Effector memory CD8-positive, alpha-beta T cell (primary cell): Measurements from ENCODE around the gene DPP6.

ENCODE experiments used
- ATAC-seq: fragments of 150-1000 bp; cut with Tn5 transposase; replicated peaks from 2 replicates; pipeline ENCODE4 v1.10.0; 2021; ENCODE audit warnings: mild to moderate bottlenecking, moderate library complexity
- DNase-seq, 3 experiments: peaks; one replicate each; pipeline ENCODE4 v3.0.0; 2021
- H3K27ac Mint-ChIP-seq, 2 donors: one replicate each; pipeline ENCODE4 v1.8.0; 2022; ENCODE audit warnings: mild to moderate bottlenecking in 2 of 2, mixed read lengths in 2 of 2, moderate library complexity in 2 of 2
- H3K27me3 Mint-ChIP-seq, 2 donors: one replicate each; pipeline ENCODE4 v1.8.0; 2022; ENCODE audit warnings: mixed read lengths in 2 of 2
- H3K36me3 Mint-ChIP-seq: one replicate; pipeline ENCODE4 v1.8.0; 2022; ENCODE audit warnings: mild to moderate bottlenecking, moderate library complexity, mixed read lengths; ENCODE audit not compliant: insufficient read depth
- H3K4me1 Mint-ChIP-seq, 2 donors: one replicate each; pipeline ENCODE4 v1.8.0; 2022; ENCODE audit warnings: low read depth in 2 of 2, mixed read lengths in 2 of 2
- H3K4me3 Mint-ChIP-seq, 2 donors: one replicate each; pipeline ENCODE4 v1.8.0; 2022; ENCODE audit warnings: mild to moderate bottlenecking in 2 of 2, mixed read lengths in 2 of 2, moderate library complexity in 2 of 2
- H3K9me3 Mint-ChIP-seq, 2 donors: one replicate each; pipeline ENCODE4 v1.8.0; 2022; ENCODE audit warnings: mixed read lengths in 2 of 2

The DPP6 gene

DNA sequence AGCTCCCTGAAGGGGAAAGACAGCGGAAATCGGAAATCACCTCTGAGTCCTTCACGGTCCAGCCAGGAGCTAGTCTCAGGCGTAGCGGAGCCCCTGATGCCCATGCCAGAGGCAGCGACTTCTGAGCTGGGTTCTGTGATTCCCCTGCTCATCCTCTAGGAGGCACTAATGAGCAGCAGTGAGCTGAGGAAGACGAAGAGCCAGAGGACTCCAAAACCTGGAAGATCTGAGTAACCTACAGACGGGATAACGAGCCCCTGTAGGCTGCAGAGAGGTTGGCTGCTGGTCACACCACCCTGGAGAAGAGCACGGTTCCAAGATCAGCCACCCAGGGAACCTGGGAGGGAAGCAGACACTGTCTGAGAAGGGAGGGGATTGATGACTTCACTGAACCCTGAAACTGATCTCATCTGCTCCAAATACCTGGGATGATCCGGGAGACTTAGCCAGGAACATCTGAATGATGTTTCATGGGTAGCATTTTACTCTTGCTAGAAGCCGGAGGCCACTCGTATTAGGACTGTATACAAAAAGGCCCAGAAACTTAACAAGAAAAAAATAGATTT is 646.6 kb downstream of the DPP6 start:
- ATAC-seq = no peak
- H3K27ac Mint-ChIP-seq = no peak overlapping the region
- H3K4me1 Mint-ChIP-seq = no peaks in the 10 kb centered on the region
- H3K4me3 Mint-ChIP-seq = no peak overlapping the region
- H3K36me3 Mint-ChIP-seq = no peaks in the 10 kb centered on the region
- no peak for DNase-seq
- peaks cover 5 to 8% of the 10 kb centered on the region in 2 donors for H3K9me3 Mint-ChIP-seq
- peaks cover 7 to 11% of the 10 kb centered on the region in 2 donors for H3K27me3 Mint-ChIP-seq

DNA sequence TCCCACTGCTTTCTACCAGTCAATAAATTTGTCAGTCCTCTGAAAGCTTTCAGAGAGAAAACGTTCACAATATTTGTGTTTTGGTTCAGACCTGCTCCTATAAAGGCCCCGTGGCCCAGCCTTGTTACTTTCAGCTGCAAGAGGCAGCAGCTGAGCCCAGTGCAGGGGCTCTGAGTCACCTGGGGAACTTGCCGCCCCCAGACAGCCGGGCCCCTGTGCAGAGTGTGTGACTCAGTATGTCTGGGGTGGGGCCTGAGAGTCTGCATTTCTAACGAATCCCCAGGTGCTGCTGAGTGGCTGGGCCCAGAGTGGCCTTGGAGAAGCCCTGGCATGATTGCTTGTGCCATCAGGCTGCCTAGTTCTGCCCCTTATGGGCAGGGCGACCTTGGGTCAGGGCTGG is 647.2 kb downstream of the DPP6 start:
- no peaks in the 10 kb centered on the region for H3K36me3 Mint-ChIP-seq
- H3K27me3 Mint-ChIP-seq = peaks cover 7 to 11% of the 10 kb centered on the region in 2 donors
- H3K9me3 Mint-ChIP-seq = peaks cover 5 to 8% of the 10 kb centered on the region in 2 donors
- no peak for DNase-seq
- no peaks in the 10 kb centered on the region for H3K4me1 Mint-ChIP-seq
- H3K4me3 Mint-ChIP-seq = no peak overlapping the region
- H3K27ac Mint-ChIP-seq = no peak overlapping the region
- no peak for ATAC-seq

DNA sequence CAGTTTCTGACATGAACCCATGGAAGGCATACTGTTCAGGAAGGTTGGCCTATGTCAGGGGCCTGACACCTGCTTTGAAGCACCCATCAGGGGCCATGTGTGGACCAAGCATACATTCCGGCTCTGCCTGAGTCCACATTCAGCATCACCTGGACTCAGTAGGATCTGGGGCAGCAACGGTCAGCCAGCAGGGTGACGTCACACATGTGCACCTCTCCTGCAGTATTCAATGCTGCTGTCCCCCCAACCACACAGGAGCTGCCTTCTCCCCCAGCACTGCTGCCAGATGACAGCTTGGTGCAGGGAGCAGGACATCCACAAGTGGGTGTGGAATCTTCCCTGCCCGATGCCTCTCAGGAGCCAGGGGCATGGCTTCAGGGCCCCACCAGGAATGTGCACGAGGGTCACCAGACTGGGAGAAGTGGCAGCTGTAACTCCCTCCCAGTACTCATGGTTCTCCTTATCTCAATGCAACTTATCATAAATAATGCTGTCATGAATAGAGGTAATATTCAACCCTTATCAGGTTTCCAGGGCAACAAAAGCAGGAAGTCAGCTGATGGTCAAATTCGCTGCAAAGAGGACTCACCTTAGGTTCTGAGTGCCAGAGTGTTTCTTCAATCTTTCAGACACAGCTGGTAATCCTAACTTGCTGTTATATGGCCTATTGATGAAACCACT is 657.8 kb downstream of the DPP6 start:
- ATAC-seq (no peak), DNase-seq (no peak)
- no peaks in the 10 kb centered on the region for H3K36me3 Mint-ChIP-seq
- no peaks in the 10 kb centered on the region for H3K4me1 Mint-ChIP-seq
- peaks cover 14 to 22% of the 10 kb centered on the region in 2 donors for H3K9me3 Mint-ChIP-seq
- H3K4me3 Mint-ChIP-seq = no peak overlapping the region
- no peaks in the 10 kb centered on the region for H3K27me3 Mint-ChIP-seq
- no peak overlapping the region for H3K27ac Mint-ChIP-seq

DNA sequence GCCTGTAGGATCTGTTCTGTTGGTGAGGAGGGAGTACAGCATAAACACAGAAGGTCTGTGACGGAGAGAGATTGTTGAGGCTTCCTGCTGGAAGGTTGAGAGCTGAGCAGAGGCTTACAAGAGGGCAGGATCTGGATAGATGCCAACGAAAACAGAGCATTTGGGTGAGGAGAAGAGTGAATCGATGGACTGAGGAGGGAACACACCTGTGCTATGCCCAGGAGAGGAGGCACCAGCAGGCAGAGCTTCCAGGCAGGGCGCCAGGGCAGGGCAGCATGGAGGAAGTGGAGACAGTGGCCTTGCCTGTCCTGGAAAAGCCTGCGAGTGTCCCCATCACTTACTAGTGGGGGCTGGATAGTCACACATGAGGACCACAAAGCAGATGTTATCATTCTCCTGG is 667.8 kb downstream of the DPP6 start:
- no peak overlapping the region for H3K27ac Mint-ChIP-seq
- H3K27me3 Mint-ChIP-seq = peaks cover 7 to 17% of the 10 kb centered on the region in 2 donors
- H3K9me3 Mint-ChIP-seq = peaks cover 6 to 10% of the 10 kb centered on the region in 2 donors
- H3K4me1 Mint-ChIP-seq = no peaks in the 10 kb centered on the region
- no peak for ATAC-seq
- no peaks in the 10 kb centered on the region for H3K36me3 Mint-ChIP-seq
- H3K4me3 Mint-ChIP-seq = no peak overlapping the region
- DNase-seq = no peak

GRCh38 chr7:154721086-154721485 is 668.9 kb downstream of the DPP6 start:
- Mint-ChIP-seq H3K27ac (no peak overlapping the region), H3K4me1 (no peaks in the 10 kb centered on the region), H3K9me3 (peaks cover 11 to 19% of the 10 kb centered on the region in 2 donors), H3K4me3 (no peak overlapping the region), H3K36me3 (no peaks in the 10 kb centered on the region), H3K27me3 (peaks cover 7 to 17% of the 10 kb centered on the region in 2 donors)
- DNase-seq (no peak), ATAC-seq (no peak)

- Mint-ChIP-seq H3K36me3 (no peaks in the 10 kb centered on the region), H3K4me1 (no peaks in the 10 kb centered on the region), H3K4me3 (no peak overlapping the region), H3K27me3 (no peaks in the 10 kb centered on the region), H3K9me3 (peaks cover 11 to 12% of the 10 kb centered on the region in 2 donors), H3K27ac (no peak overlapping the region)
- ATAC-seq (no peak), DNase-seq (no peak)
These were observed 674.2 kb downstream of the DPP6 start for GRCh38 chr7:154726368-154726767.

GRCh38 chr7:154729056-154729455 is 676.9 kb downstream of the DPP6 start:
- no peak for DNase-seq
- H3K4me1 Mint-ChIP-seq = no peaks in the 10 kb centered on the region
- no peak overlapping the region for H3K27ac Mint-ChIP-seq
- no peaks in the 10 kb centered on the region for H3K36me3 Mint-ChIP-seq
- H3K4me3 Mint-ChIP-seq = no peak overlapping the region
- H3K9me3 Mint-ChIP-seq = peaks cover 11% of the 10 kb centered on the region in 2 donors
- H3K27me3 Mint-ChIP-seq = no peaks in the 10 kb centered on the region
- ATAC-seq = no peak

- no peaks in the 10 kb centered on the region for H3K4me1 Mint-ChIP-seq
- no peaks in the 10 kb centered on the region for H3K27me3 Mint-ChIP-seq
- DNase-seq (no peak), ATAC-seq (no peak)
- H3K27ac Mint-ChIP-seq = no peak overlapping the region
- H3K4me3 Mint-ChIP-seq = no peak overlapping the region
- H3K9me3 Mint-ChIP-seq = no peaks in the 10 kb centered on the region
- H3K36me3 Mint-ChIP-seq = no peaks in the 10 kb centered on the region
These were observed 683.6 kb downstream of the DPP6 start for GRCh38 chr7:154735766-154736165.

- ATAC-seq (no peak), DNase-seq (no peak)
- H3K27ac Mint-ChIP-seq = no peak overlapping the region
- H3K27me3 Mint-ChIP-seq = no peaks in the 10 kb centered on the region
- H3K9me3 Mint-ChIP-seq = no peaks in the 10 kb centered on the region
- H3K4me1 Mint-ChIP-seq = no peaks in the 10 kb centered on the region
- no peaks in the 10 kb centered on the region for H3K36me3 Mint-ChIP-seq
- H3K4me3 Mint-ChIP-seq = no peak overlapping the region
These were observed 684.2 kb downstream of the DPP6 start for GRCh38 chr7:154736389-154736788.

DNA sequence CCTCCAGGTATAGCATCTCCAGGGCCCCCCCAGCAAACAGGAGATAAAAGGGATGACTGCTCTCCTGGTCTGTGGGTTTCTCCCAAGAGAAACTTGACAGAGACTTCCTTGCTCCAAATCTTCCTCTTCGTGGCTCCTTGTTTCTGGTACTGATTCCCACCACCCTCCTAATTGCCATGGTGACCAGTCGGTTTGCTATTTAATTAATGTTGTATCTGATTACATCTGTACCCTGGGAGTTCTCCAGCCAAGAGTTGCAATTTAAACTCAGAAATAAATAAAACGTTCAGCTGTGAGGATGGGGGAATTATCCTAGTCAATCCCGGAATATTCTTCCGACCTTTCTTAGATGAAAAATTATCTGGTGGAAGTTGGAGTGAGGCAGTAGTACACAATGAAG is 686.0 kb downstream of the DPP6 start:
- Mint-ChIP-seq H3K4me1 (no peaks in the 10 kb centered on the region), H3K27ac (no peak overlapping the region), H3K27me3 (peaks cover 3 to 9% of the 10 kb centered on the region in 2 donors), H3K36me3 (peaks cover 2% of the 10 kb centered on the region), H3K9me3 (no peaks in the 10 kb centered on the region), H3K4me3 (no peak overlapping the region)
- ATAC-seq (no peak), DNase-seq (no peak)

DNA sequence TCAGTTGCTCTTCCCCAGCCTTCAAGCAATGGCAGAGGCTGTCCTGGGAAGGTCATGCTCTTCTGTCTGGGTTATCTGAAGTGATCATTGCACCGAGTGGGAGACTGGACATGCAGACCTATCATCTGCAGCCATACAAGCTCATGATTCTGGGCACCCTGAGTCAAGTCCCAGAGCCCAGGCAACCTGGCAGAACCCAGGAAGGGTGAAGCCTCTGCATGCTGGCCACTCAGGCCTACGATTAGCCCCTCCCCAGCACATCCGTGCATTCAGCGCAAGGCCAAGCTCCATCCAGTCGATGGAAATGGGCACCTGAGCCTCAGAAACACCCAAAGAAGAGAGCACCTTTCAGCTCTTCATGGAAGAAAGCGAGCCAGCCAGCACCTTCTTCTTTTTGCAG is 688.9 kb downstream of the DPP6 start:
- Mint-ChIP-seq H3K36me3 (peaks cover 2% of the 10 kb centered on the region), H3K9me3 (no peaks in the 10 kb centered on the region), H3K27ac (no peak overlapping the region), H3K27me3 (peaks cover 5 to 9% of the 10 kb centered on the region in 2 donors), H3K4me3 (no peak overlapping the region), H3K4me1 (no peaks in the 10 kb centered on the region)
- DNase-seq (no peak), ATAC-seq (no peak)

DNA sequence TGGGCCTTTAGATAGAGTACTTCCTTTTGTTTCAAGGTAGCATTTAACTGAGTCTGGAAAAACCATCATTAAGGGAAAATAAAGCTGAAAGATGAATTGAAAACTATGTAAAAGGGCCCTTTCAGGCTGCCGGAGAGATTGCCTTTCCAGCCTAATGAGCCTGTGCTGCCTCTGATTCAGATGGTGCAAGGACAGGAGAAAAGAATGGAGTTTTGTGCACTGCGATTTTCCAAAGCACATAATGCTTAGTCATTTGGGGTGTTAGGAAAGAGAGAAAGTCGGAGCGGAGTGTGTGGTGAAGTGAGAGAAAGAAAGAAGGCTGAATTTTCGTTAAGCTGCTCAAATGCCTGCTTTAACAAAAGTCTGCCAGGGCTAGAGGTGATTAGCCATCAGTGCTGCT is 691.0 kb downstream of the DPP6 start:
- H3K9me3 Mint-ChIP-seq = no peaks in the 10 kb centered on the region

DNA sequence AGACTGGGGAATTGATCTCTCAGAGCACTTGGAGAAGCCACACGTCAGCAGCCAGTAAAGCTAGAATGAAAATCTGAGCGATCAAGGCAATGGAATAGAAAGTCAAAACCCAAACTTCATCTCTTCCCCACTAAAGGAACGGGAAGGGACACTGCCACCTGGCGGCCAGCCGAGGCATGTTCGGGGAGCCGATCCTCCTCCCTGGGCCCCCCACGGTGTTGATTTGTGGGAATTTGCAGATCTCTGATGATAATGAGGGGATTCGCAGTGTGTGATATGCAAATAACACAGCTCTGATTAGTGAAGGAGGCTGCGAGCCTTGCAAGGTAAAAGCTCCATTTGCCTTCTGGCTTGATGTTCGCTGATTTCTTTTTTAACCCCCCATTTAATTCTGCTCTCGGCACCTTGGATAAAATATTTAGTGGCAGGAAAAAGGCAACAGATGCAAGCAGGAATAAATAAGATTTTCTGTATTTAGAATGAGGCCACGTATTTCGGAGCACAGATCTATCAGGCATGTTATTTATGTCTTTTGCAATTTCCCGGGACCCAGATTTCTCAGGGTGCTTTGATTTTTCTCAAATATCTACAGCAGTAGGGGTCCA is 692.2 kb downstream of the DPP6 start:
- peaks cover 2% of the 10 kb centered on the region for H3K36me3 Mint-ChIP-seq
- no peaks in the 10 kb centered on the region for H3K9me3 Mint-ChIP-seq
- ATAC-seq (no peak), DNase-seq (no peak)
- peaks cover 5 to 27% of the 10 kb centered on the region in 2 donors for H3K27me3 Mint-ChIP-seq
- H3K27ac Mint-ChIP-seq = no peak overlapping the region
- no peak overlapping the region for H3K4me3 Mint-ChIP-seq
- peaks cover 0 to 1% of the 10 kb centered on the region in 2 donors for H3K4me1 Mint-ChIP-seq

More for the DNA sequence above, 691.0 kb downstream of the DPP6 start:
- H3K4me3 Mint-ChIP-seq = no peak overlapping the region
- H3K36me3 Mint-ChIP-seq = peaks cover 2% of the 10 kb centered on the region
- H3K27me3 Mint-ChIP-seq = peaks cover 5 to 16% of the 10 kb centered on the region in 2 donors
- ATAC-seq = no peak
- DNase-seq = no peak
- no peak overlapping the region for H3K27ac Mint-ChIP-seq
- H3K4me1 Mint-ChIP-seq = peaks cover 0 to 1% of the 10 kb centered on the region in 2 donors

GRCh38 chr7:154744861-154745258 is 692.7 kb downstream of the DPP6 start:
- DNase-seq = no peak
- Mint-ChIP-seq H3K27ac (no peak overlapping the region), H3K9me3 (no peaks in the 10 kb centered on the region), H3K4me3 (no peak overlapping the region), H3K36me3 (peaks cover 2% of the 10 kb centered on the region), H3K27me3 (peaks cover 5 to 32% of the 10 kb centered on the region in 2 donors), H3K4me1 (peaks cover 0 to 1% of the 10 kb centered on the region in 2 donors)
- no peak for ATAC-seq
